WI38 (cell line): ENCODE data around the gene GOLPH3.

Source experiments
- H3K4me3 ChIP-seq: 2 replicates; pipeline ENCODE4 v1.5.1; 2011; ENCODE audit warnings: low read depth, mild to moderate bottlenecking, control low read depth, low read length
- TF ChIP-seq, protein P1 (sequence below): IDR thresholded peaks from 2 replicates; pipeline ENCODE4 v1.5.1; 2012; ENCODE audit warnings: low read depth, mild to moderate bottlenecking, control low read depth, low read length

Gene GOLPH3

DNA sequence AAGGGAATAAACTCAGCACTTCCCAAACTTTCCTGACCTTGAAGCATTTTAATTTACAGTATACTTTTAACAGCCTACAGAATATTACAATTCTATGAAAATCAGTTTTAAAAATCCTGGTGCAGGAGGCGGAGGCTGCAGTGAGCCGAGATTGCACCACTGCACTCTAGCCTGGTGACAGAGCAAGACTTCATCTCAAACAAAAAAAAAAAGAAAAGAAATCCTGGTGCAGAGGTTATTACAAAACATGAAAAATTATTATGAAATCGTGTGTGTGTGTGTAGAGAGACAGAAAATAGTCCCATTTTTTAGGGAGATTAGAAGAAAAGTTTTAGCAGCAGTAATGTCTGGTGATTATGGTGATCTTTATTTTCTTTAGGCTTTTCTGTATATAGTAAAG lies 26.9 kb downstream of the GOLPH3 start:
- H3K4me3 ChIP-seq: no peak overlapping the region
- TF ChIP-seq, protein P1, sequence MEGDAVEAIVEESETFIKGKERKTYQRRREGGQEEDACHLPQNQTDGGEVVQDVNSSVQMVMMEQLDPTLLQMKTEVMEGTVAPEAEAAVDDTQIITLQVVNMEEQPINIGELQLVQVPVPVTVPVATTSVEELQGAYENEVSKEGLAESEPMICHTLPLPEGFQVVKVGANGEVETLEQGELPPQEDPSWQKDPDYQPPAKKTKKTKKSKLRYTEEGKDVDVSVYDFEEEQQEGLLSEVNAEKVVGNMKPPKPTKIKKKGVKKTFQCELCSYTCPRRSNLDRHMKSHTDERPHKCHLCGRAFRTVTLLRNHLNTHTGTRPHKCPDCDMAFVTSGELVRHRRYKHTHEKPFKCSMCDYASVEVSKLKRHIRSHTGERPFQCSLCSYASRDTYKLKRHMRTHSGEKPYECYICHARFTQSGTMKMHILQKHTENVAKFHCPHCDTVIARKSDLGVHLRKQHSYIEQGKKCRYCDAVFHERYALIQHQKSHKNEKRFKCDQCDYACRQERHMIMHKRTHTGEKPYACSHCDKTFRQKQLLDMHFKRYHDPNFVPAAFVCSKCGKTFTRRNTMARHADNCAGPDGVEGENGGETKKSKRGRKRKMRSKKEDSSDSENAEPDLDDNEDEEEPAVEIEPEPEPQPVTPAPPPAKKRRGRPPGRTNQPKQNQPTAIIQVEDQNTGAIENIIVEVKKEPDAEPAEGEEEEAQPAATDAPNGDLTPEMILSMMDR: no peak

DNA sequence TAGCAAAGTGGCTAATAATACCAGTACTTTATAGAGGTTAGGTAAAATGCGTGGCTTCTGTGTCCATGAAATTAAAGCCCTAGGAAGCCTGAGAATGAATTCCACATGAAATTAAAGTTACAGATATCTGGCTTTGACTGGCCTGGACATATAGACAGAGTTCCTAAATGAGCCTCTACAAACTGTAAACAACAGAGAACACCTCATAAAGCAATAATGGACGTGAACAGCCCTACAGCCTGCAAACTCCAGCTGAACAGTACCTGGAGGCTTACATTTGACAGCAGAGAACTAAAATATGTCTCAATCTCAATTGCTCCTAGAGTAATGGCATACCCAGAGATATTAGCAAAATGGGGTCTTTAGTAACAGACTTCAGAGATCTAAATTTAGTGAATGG lies 28.7 kb downstream of the GOLPH3 start:
- TF ChIP-seq, protein P1: no peak

DNA sequence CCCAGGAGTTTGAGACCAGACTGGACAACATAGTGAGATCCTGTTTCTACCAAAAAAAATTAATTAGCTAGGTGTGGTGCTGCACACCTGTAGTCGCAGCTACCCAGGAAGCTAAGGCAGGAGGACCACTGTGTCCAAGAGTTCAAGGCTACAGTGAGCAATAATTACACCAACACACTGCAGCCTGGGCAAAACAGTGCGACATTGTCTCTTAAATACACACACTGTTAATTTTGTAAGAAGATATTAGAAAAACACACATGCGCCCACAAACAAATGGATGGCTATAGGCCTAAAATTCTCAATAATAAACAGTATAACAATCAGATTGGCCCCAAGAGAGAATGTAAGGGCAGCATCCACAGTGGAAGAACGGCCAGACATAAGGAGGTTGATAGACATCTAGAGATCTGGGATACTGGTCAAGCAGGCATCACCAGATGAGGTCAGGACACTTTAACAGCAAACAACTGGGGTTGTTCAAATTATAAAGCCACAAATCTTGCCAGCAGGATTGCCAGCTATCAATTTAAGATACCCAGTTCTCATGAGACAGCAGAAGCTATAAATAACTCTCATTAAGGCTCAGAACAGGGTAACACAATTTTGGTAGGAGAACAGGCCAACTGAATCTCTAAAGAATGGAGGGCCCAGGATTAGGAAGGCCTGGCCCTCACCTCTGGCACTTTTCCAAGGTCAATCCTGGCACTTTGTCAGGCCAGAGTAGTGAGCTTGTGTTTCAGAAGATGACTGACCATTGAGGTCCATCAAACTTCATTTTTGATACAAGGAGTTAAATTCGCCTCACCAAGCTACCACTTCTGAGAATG lies 29.5 kb downstream of the GOLPH3 start:
- no peak overlapping the region for H3K4me3 ChIP-seq
- TF ChIP-seq, protein P1: no peak

More for the DNA sequence above, 28.7 kb downstream of the GOLPH3 start:
- H3K4me3 ChIP-seq: no peak overlapping the region

DNA sequence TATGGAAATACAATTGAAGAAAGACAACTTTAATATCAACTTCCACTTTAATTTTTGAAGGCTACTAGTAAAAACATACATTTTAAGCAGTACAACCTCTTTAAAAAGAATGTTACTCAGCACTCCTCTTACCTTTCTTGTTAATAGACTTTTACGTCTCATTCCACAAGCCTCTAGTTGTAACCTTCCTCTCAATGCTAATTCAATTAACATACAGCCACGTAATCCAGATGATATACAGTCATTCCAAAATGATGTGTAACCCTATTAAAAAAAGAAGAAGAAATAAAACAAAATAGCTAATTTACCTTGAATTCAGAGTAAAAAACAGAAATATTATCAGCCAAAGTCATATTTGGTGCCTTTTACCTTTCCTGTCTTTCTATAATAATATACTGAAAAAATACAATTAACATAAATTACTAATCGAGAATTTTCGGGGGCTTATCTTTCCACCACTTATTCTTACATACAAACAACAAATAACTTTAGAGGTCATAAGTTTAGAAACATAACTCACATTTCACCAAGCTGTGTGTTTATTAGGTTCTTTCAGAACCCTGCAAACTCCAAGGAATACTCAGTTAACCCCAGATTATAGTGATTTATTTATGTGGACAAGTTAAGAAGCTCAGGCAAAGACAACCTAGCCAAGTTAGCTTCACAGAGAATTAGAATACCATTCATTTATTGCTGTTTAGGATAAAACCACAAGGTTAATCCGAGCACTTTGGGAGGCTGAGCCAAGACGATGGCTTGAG lies 30.3 kb downstream of the GOLPH3 start:
- H3K4me3 ChIP-seq: no peak overlapping the region
- TF ChIP-seq, protein P1: no peak

DNA sequence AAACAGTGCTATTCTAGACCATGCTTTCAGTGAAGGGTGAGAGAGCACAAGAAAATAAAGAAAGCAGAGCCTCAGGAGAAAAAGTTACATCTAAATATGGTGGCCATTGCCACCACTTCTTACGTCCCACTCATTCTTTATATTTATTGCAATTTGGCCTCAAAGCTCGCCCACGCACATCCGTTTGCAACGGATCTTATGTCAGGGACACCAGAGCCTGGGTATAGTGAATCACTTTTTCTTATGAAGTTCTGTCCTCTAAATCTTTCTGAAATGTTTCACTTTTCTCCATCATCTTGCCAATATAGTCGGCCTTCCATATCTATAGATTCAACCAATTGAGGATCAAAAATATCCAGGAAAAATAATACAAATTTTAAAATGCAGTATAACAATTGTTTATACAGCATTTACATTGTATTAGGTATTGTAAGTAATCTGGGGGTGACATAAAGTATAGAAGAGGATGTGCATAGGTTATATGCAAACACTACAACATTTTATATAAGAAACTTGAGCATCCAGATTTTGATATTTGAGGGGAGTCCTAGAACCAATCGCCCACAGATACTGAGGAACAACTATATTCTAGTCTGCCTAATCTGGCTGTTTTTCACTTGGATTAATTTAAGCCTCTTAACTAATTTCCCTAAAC lies 35.2 kb downstream of the GOLPH3 start:
- TF ChIP-seq, protein P1: no peak
- H3K4me3 ChIP-seq: no peak overlapping the region

DNA sequence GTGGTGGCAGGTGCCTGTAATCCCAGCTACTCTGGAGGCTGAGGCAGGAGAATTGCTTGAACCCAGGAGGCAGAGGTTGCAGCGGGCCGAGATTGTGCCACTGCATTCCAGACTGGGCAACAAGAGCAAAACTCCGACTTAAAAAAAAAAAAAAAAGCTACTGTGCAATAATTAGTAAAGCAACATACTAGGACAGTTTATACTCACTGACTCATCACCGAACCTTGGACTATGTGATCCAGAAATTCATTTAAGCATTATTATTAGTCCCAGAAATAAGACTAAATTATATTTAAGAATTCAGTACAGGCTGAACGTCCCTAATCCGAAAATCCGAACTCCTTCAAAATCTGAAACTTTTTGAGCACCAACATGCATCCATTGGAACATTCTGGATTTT lies 37.8 kb downstream of the GOLPH3 start:
- TF ChIP-seq, protein P1: no peak
- H3K4me3 ChIP-seq: no peak overlapping the region
